Measurements from ENCODE around the gene FAM181A.

DNA sequence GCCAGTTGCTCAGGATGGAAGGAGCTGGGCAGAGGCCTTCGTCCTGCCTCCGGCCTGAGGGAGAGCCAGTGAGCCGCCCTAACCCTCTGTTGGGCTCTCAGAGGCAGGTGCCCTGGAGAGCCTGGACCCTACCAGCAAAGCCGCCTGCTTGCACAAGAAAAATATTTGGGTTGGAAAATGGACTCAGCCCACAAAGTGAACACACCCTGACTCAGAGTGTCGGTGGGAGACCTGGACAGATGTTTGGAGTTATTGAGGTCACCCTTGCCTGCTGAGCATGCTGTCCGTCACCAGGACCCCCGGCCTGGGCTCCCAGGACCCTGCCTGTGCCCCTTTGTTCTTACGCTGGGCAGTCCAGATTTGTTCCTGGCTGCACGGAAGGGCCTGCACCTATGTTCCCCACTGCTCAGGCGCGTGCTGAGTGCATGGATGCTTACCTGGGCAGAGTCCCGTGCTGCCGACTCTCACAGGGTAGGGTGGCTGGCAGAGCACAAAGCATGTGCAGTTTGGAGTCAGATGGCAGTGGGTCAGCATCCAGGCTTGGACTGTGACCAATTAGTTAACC is 22.4 kb downstream of the FAM181A start:
- TF ChIP-seq POLR2AphosphoS5 (IDR thresholded peaks at IDR 0.05) = no peak
- TF ChIP-seq, protein P1, sequence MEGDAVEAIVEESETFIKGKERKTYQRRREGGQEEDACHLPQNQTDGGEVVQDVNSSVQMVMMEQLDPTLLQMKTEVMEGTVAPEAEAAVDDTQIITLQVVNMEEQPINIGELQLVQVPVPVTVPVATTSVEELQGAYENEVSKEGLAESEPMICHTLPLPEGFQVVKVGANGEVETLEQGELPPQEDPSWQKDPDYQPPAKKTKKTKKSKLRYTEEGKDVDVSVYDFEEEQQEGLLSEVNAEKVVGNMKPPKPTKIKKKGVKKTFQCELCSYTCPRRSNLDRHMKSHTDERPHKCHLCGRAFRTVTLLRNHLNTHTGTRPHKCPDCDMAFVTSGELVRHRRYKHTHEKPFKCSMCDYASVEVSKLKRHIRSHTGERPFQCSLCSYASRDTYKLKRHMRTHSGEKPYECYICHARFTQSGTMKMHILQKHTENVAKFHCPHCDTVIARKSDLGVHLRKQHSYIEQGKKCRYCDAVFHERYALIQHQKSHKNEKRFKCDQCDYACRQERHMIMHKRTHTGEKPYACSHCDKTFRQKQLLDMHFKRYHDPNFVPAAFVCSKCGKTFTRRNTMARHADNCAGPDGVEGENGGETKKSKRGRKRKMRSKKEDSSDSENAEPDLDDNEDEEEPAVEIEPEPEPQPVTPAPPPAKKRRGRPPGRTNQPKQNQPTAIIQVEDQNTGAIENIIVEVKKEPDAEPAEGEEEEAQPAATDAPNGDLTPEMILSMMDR (IDR thresholded peaks at IDR 0.05 in 8 of 11, conservative IDR thresholded peaks at IDR 0.05 in 3 of 11) = no peak

Data from spleen (tissue), 7 donors.